K562 (cell line): ENCODE results near the gene MRPS10. TPM values are rescaled to one million over a fixed set of nuclear protein-coding genes. Genes with fewer than 3 reads are reported as not detected.

ENCODE experiments used
- ATAC-seq: fragments of 200-7000 bp; cut with Tn5 transposase; 3 replicates; pipeline ENCODE4 v1.9.1; 2020; ENCODE audit warnings: moderate library complexity
- BruUV-seq: library from RNA; stranded (reverse); fragments of 400-500 nt; replicated peaks from 2 replicates; lab custom pipeline; 2021; lab: Mats Ljungman, UMichigan
- CTCF ChIA-PET: fragments of 300-600 bp; formaldehyde crosslinking; extraction: SDS; loops from one replicate; lab custom pipeline; 2021; ENCODE audit warnings: low intra/inter-chr PET ratio; lab: Yijun Ruan, JAX
- POLR2A ChIA-PET: fragments of 300-600, 350-650 bp; sonication (Branson Sonifier 250); formaldehyde crosslinking; extraction: SDS; loops from one replicate; lab custom pipeline; 2021; ENCODE audit warnings: antibody characterized with exemption, inconsistent platforms; lab: Yijun Ruan, JAX
- DNase-seq, 4 experiments: peaks; one replicate each; pipeline versions ENCODE4 v3.0.0 to v3.0.0-alpha.2; 2011 to 2018; ENCODE audit warnings: low spot score in 3 of 4, mixed read lengths in 3 of 4; ENCODE audit errors: extremely low read depth in 1 of 4
- FAIRE-seq: peaks from 2 replicates; lab custom pipeline; 2011; peaks lifted over from hg19 to GRCh38; lab: Jason Lieb, UNC
- H2AFZ ChIP-seq: 2 replicates; pipeline ENCODE4 v1.6.0; 2011; ENCODE audit warnings: low read depth, low read length, control low read depth, inconsistent platforms
- H3K27ac ChIP-seq: fragments of 200-600 bp; 3 replicates; pipeline ENCODE4 v1.8.0; 2011; ENCODE audit warnings: low read depth, mild to moderate bottlenecking, control low read depth, inconsistent platforms, low read length, moderate library complexity, mixed read lengths; ENCODE audit errors: extremely low read depth
- H3K27me3 ChIP-seq, 2 experiments: fragments of 300-600 bp in 1 of 2; 2 replicates in 1 of 2; 3 replicates in 1 of 2; pipeline versions ENCODE4 v1.6.0 to v1.8.0; 2011; ENCODE audit warnings: inconsistent platforms in 2 of 2, low read length in 2 of 2, mild to moderate bottlenecking in 1 of 2, mixed read lengths in 1 of 2, moderate library complexity in 1 of 2; ENCODE audit not compliant: control insufficient read depth in 2 of 2, insufficient read depth in 2 of 2
- H3K36me3 ChIP-seq: fragments of 300-600 bp; 3 replicates; pipeline ENCODE4 v1.8.0; 2011; ENCODE audit warnings: mild to moderate bottlenecking, low read length, inconsistent platforms; ENCODE audit not compliant: control insufficient read depth, insufficient read depth
- H3K4me1 ChIP-seq, 2 experiments: fragments of 200-600 bp in 1 of 2; replicated peaks in 1 of 2; 2 replicates in 1 of 2; 3 replicates in 1 of 2; pipeline versions ENCODE4 v1.5.1 to v1.8.0; 2011; ENCODE audit warnings: inconsistent platforms in 2 of 2, low read length in 2 of 2, mild to moderate bottlenecking in 1 of 2, mixed read lengths in 1 of 2, moderate library complexity in 1 of 2; ENCODE audit not compliant: control insufficient read depth in 2 of 2, insufficient read depth in 2 of 2
- H3K4me2 ChIP-seq: 2 replicates; pipeline ENCODE4 v1.6.1; 2011; ENCODE audit warnings: low read length, control low read depth, inconsistent platforms, mixed read lengths; ENCODE audit not compliant: insufficient read depth
- H3K4me3 ChIP-seq: fragments of 200-600 bp; sonication (generic), shearing (Covaris generic); 2 replicates; pipeline ENCODE4 v1.5.1; 2016; ENCODE audit warnings: control low read depth, inconsistent platforms
- H3K79me2 ChIP-seq: fragments of 200-600 bp; 3 replicates; pipeline ENCODE4 v1.8.0; 2011; ENCODE audit warnings: low read length, inconsistent platforms; ENCODE audit not compliant: control insufficient read depth, insufficient read depth
- H3K9ac ChIP-seq, 2 experiments: 2 replicates each; pipeline versions ENCODE4 v1.6.0 to v1.6.1; 2011; ENCODE audit warnings: low read depth in 2 of 2, low read length in 2 of 2, control low read depth in 1 of 2, inconsistent platforms in 1 of 2, mild to moderate bottlenecking in 1 of 2, mixed read lengths in 1 of 2; ENCODE audit not compliant: insufficient read depth in 1 of 2
- H3K9me1 ChIP-seq: one replicate; pipeline ENCODE4 v1.6.0; 2011; ENCODE audit warnings: inconsistent platforms, mild to moderate bottlenecking, low read length, moderate library complexity; ENCODE audit not compliant: control insufficient read depth, insufficient read depth
- H3K9me3 ChIP-seq: replicated peaks from 2 replicates; pipeline ENCODE4 v1.5.1; 2011; ENCODE audit warnings: low read depth, low read length, inconsistent platforms; ENCODE audit not compliant: control insufficient read depth, insufficient read depth
- H4K20me1 ChIP-seq: replicated peaks from 2 replicates; pipeline ENCODE4 v1.6.1; 2011; ENCODE audit warnings: low read length, inconsistent platforms, mixed read lengths; ENCODE audit not compliant: control insufficient read depth, insufficient read depth
- ARID3A ChIP-seq: IDR thresholded peaks from 2 replicates; pipeline ENCODE4 v1.6.1; 2012; ENCODE audit warnings: low read depth, low read length, improper control_type of control experiment, borderline replicate concordance
- FOXA1 ChIP-seq: fragments of 450-650 bp; IDR thresholded peaks from 2 replicates; pipeline ENCODE4 v1.6.1; 2016; ENCODE audit warnings: mild to moderate bottlenecking, borderline replicate concordance
- FOXP4 ChIP-seq: sonication (generic); formaldehyde crosslinking; IDR thresholded peaks from 2 replicates; pipeline ENCODE4 v1.8.0; 2022; ENCODE audit warnings: mild to moderate bottlenecking, missing genetic modification reagents, borderline replicate concordance
- HSF4 ChIP-seq: fragments of 250-450 bp; sonication (Bioruptor Pico); IDR thresholded peaks from 2 replicates; pipeline ENCODE4 v2.1.2; 2022; ENCODE audit warnings: mild to moderate bottlenecking, moderate library complexity, borderline replicate concordance
- IFI16 ChIP-seq: fragments of 250-450 bp; sonication (Bioruptor Pico); IDR thresholded peaks from 2 replicates; pipeline ENCODE4 v2.1.2; 2022; ENCODE audit warnings: mild to moderate bottlenecking, inconsistent platforms
- KHSRP ChIP-seq: fragments of 450-650 bp; IDR thresholded peaks from 2 replicates; pipeline ENCODE4 v1.6.1; 2017
- KLF1 ChIP-seq: fragments of 450-650 bp; IDR thresholded peaks from 2 replicates; pipeline ENCODE4 v1.6.1; 2016; ENCODE audit warnings: missing genetic modification characterization, missing compliant biosample characterization
- MLX ChIP-seq, 2 experiments: fragments of 450-650 bp in 1 of 2; sonication (generic) in 1 of 2; formaldehyde crosslinking; conservative IDR thresholded peaks; 2 replicates each; pipeline versions ENCODE4 v1.4.0 to v1.8.1; 2020 to 2022; ENCODE audit warnings: mild to moderate bottlenecking in 1 of 2, missing genetic modification reagents in 1 of 2
- POLR2AphosphoS5 ChIP-seq: IDR thresholded peaks from 2 replicates; pipeline ENCODE4 v1.6.1; 2011; ENCODE audit warnings: mild to moderate bottlenecking, low read depth, low read length, moderate library complexity; ENCODE audit not compliant: control insufficient read depth, insufficient read depth
- RBFOX2 ChIP-seq: fragments of 200-400 bp; formaldehyde crosslinking; IDR thresholded peaks from 2 replicates; pipeline ENCODE4 v1.6.1; 2017; ENCODE audit warnings: low read depth, mild to moderate bottlenecking, low read length, moderate library complexity
- U2AF1 ChIP-seq: fragments of 200-400 bp; formaldehyde crosslinking; optimal IDR thresholded peaks from 2 replicates; pipeline ENCODE3; 2017; ENCODE audit warnings: mild to moderate bottlenecking, low read depth, low read length, moderate library complexity
- ZNF79 ChIP-seq: fragments of 250-450 bp; sonication (Bioruptor Pico); IDR thresholded peaks from 2 replicates; pipeline ENCODE4 v1.4.0; 2020; ENCODE audit warnings: low read depth, mild to moderate bottlenecking, moderate library complexity
- WGBS: fragments of 100-300 bp; shearing (Covaris generic); methylation state at CpG from one replicate; pipeline ENCODE4 v1.1.6; 2016; ENCODE audit warnings: low coverage, mixed read lengths; ENCODE audit not compliant: insufficient coverage; ENCODE audit errors: missing lambda C conversion rate; 5-methylcytosine and 5-hydroxymethylcytosine counted together
- in situ Hi-C: fragments of 300-500 bp; cut with MboI; formaldehyde crosslinking; loops from 4 replicates; pipeline ENCODE4 v1.15.0; 2018; ENCODE audit warnings: inconsistent platforms, mixed read lengths
- intact Hi-C: fragments of 100-400 bp; cut with micrococcal nuclease; formaldehyde crosslinking; loops from 2 replicates; pipeline ENCODE4 v1.14.2; 2022
- polyA plus RNA-seq, 8 experiments: library from polyadenylated mRNA; depleted of rRNA in 4 of 8; stranded (reverse) in 5 of 8; unstranded in 3 of 8; fragments of >200 nt; fragmentation: Nextera tagmentation in 2 of 8; fragmentation: Illumina TruSeq in 1 of 8; extraction: Ambion mirVana in 2 of 8; extraction: Trizol in 1 of 8; gene quantifications; 2 replicates each; pipeline versions ENCODE4 v1.2.1 to v1.2.3, GENCODE V29; 2011 to 2014; ENCODE audit warnings: inconsistent platforms in 1 of 8, missing spikeins in 1 of 8
- total RNA-seq, 7 experiments: library from RNA; depleted of rRNA in 6 of 7; stranded (reverse); fragments of >200 nt in 6 of 7; fragmentation: Illumina TruSeq in 2 of 7; extraction: Trizol in 2 of 7; gene quantifications; 2 replicates each; pipeline versions ENCODE4 v1.2.1 to v1.2.3, GENCODE V29; 2011 to 2021; ENCODE audit warnings: low replicate concordance in 1 of 7

MRPS10 gene
- total and polyA plus RNA-seq, 9 of the 15 experiments (the other 6 are each of a cell fraction or from before 2014, with no cell fraction given), result 48.6 to 166 (median 93.7) TPM

- TF ChIP-seq HSF4 (CRISPR knock-in tag), result 0 out of 2 replicates have a peak, but pooled peaks have one; percentile 48
Observed at GRCh38 chr6:42199106-42199981, 18.3 kb downstream of the MRPS10 start (continued).

- H3K4me2 ChIP-seq, result peak overlapping the region; percentile 81
- H3K4me1 ChIP-seq, result peaks cover 48 to 65% of the 10 kb centered on the region in 2 experiments
- BruUV-seq, result no TSS peak
- H3K9me3 ChIP-seq, result peaks cover 6% of the 10 kb centered on the region
- intact Hi-C loops (loop anchor here (2.0 to 10.0 kb wide), 2 partner anchors 17 to 263 kb away; no protein-coding TSS in a partner anchor), in situ Hi-C loops (no loop called here)
- H3K9me1 ChIP-seq, result no peaks in the 10 kb centered on the region
- WGBS, result under 1% methylated on average over 13 of the region's 13 CpGs
- H2AFZ ChIP-seq, result peak overlapping the region; percentile 58
- H3K9ac ChIP-seq, result peak overlapping the region in 1 of 2 experiments; percentile 46; a peak in 2 of 4 replicates
- peak overlapping the region; percentile 83 for H3K27ac ChIP-seq
- ChIA-PET CTCF (no interaction called here), POLR2A (interaction anchor here (0.7 to 1.4 kb wide), 4 partner anchors 9 to 464 kb away, joined by 3 to 4 read pairs (median 3); partner anchors contain the start of gene MRPS10)
- no peak overlapping the region for H3K4me3 ChIP-seq
- FAIRE-seq (peak; percentile 94), ATAC-seq (peak; percentile 65), DNase-seq (peak; percentile 89 to 95 (median 90))
- no peaks in the 10 kb centered on the region for H3K79me2 ChIP-seq
- H3K36me3 ChIP-seq, result peaks cover 7% of the 10 kb centered on the region; the same call in 2 of the 3 replicates
- no peaks in the 10 kb centered on the region for H4K20me1 ChIP-seq
- H3K27me3 ChIP-seq, result no peaks in the 10 kb centered on the region
- TF ChIP-seq KLF1 (tag), result peak; percentile 93
- peak; percentile 82; the same call in 1 of the 2 replicates for TF ChIP-seq ARID3A
- TF ChIP-seq KHSRP, result peak; percentile 86
- TF ChIP-seq POLR2AphosphoS5, result peak; percentile 98
- TF ChIP-seq MLX (CRISPR knock-in tag; conservative IDR thresholded peaks at IDR 0.05), result no peak
- no peak for TF ChIP-seq FOXA1
- TF ChIP-seq U2AF1, result no peak
- no peak for TF ChIP-seq RBFOX2
- TF ChIP-seq FOXP4 (CRISPR knock-in tag), result no peak
- no peak for TF ChIP-seq IFI16
- TF ChIP-seq ZNF79 (CRISPR knock-in tag), result no peak
Observed at GRCh38 chr6:42197555-42198362, 19.9 kb downstream of the MRPS10 start.
